Panc1 (cell line): ENCODE measurements around the gene RABEPK. TPM values are rescaled to one million over a fixed set of nuclear protein-coding genes. Genes with fewer than 3 reads are reported as not detected.

Experiments
- ATAC-seq: fragments of 200-7000 bp; cut with Tn5 transposase; 2 replicates; pipeline ENCODE4 v1.9.1; 2020; ENCODE audit warnings: mild to moderate bottlenecking, moderate library complexity
- BruUV-seq: library from RNA; stranded (reverse); fragments of 400-500 nt; replicated peaks from 2 replicates; lab custom pipeline; 2021; lab: Mats Ljungman, UMichigan
- CTCF ChIA-PET: fragments of 300-600 bp; sonication (Branson Sonifier 250); formaldehyde crosslinking; loops from one replicate; lab custom pipeline; 2022; ENCODE audit warnings: antibody characterized with exemption; lab: Charles Lee
- POLR2A ChIA-PET: fragments of 300-600 bp; sonication (Branson Sonifier 250); formaldehyde crosslinking; loops from one replicate; lab custom pipeline; 2022; ENCODE audit warnings: antibody characterized with exemption; lab: Charles Lee
- DNase-seq: peaks from one replicate; pipeline ENCODE4 v3.0.0-alpha.2; 2010; ENCODE audit warnings: low read depth, low spot score
- H3K27ac ChIP-seq: 2 replicates; pipeline ENCODE4 v1.5.1; 2011; ENCODE audit warnings: mild to moderate bottlenecking, low read length, inconsistent platforms
- H3K27me3 ChIP-seq: fragments of 200-500 bp; sonication (Bioruptor generic); 2 replicates; pipeline ENCODE4 v1.6.0; 2014; ENCODE audit warnings: low read length, inconsistent platforms; ENCODE audit not compliant: control insufficient read depth, insufficient read depth
- H3K36me3 ChIP-seq: fragments of 200-500 bp; sonication (Bioruptor generic); 2 replicates; pipeline ENCODE4 v1.5.1; 2014; ENCODE audit warnings: inconsistent platforms, mild to moderate bottlenecking, low read length, moderate library complexity; ENCODE audit not compliant: control insufficient read depth, insufficient read depth
- H3K4me1 ChIP-seq: 2 replicates; pipeline ENCODE4 v1.5.1; 2011; ENCODE audit warnings: inconsistent platforms, mild to moderate bottlenecking, low read length, moderate library complexity; ENCODE audit not compliant: control insufficient read depth, insufficient read depth
- H3K4me3 ChIP-seq, 2 experiments: 2 replicates each; pipeline ENCODE4 v1.5.1; 2011 to 2012; ENCODE audit warnings: low read depth in 2 of 2, low read length in 2 of 2, mild to moderate bottlenecking in 2 of 2, inconsistent platforms in 1 of 2, moderate library complexity in 1 of 2
- H3K9me3 ChIP-seq: fragments of 200-500 bp; sonication (Bioruptor generic); 2 replicates; pipeline ENCODE4 v1.5.1; 2014; ENCODE audit warnings: low read depth, mild to moderate bottlenecking, inconsistent platforms, low read length, moderate library complexity; ENCODE audit not compliant: control insufficient read depth, insufficient read depth
- CTCF ChIP-seq: fragments of 450-650 bp; IDR thresholded peaks from 2 replicates; pipeline ENCODE4 v1.5.1; 2017; ENCODE audit warnings: mild to moderate bottlenecking
- POLR2AphosphoS5 ChIP-seq: IDR thresholded peaks from 2 replicates; pipeline ENCODE4 v1.6.1; 2012; ENCODE audit warnings: mild to moderate bottlenecking, low read depth, low read length, moderate library complexity
- SIN3A ChIP-seq: IDR thresholded peaks from 2 replicates; pipeline ENCODE4 v1.6.1; 2012; ENCODE audit warnings: low read depth, mild to moderate bottlenecking, low read length, moderate library complexity, borderline replicate concordance; ENCODE audit not compliant: insufficient read depth
- TCF7L2 ChIP-seq: IDR thresholded peaks from 2 replicates; pipeline ENCODE4 v1.6.1; 2011; ENCODE audit warnings: mild to moderate bottlenecking, low read depth, low read length, inconsistent platforms
- in situ Hi-C: cut with HindIII; loops from 2 replicates; pipeline ENCODE4 v1.10.0; 2016; ENCODE audit warnings: low sequenced_read_pairs, low pct_unique_long_range_greater_than_20kb
- intact Hi-C: fragments of 100-400 bp; cut with micrococcal nuclease; formaldehyde crosslinking; loops from one replicate; pipeline ENCODE4 v1.10.0; 2022; ENCODE audit not compliant: unreplicated experiment
- total RNA-seq: library from RNA; stranded (reverse); gene quantifications from one replicate; pipeline ENCODE4 v1.2.1, GENCODE V29; 2021; ENCODE audit not compliant: unreplicated experiment
- TF ChIP-seq, protein P1 (sequence below), 2 experiments: IDR thresholded peaks; 2 replicates each; pipeline ENCODE4 v1.6.1; 2011 to 2012; ENCODE audit warnings: low read depth in 2 of 2, control low read depth in 1 of 2, low read length in 1 of 2, mild to moderate bottlenecking in 1 of 2, moderate library complexity in 1 of 2; ENCODE audit not compliant: insufficient read depth in 1 of 2

RABEPK gene
- total RNA-seq, 1 experiment from 2014 or later, result 33.9 TPM

DNA sequence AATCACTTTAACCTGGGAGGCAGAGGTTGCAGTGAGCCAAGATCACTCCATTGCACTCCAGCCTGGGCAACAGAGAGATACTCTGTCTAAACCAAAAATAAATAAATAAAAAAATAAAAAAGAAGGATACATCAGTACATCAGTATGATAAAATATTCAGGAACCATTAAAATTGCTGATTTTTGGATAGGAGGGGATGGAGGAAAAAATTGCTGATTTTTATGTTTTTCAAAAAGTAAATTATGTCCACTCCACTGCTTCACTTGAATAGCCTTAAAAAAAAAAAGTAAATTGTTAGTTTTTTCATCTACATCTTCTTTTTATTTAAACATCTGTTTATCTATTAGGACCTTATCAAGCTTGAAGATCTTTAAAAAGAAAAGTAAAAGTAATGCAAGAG is 53.9 kb downstream of the RABEPK start:
- no peaks in the 10 kb centered on the region for H3K27me3 ChIP-seq
- ChIA-PET CTCF (no interaction called here), POLR2A (interaction anchor here (0.7 kb wide), 1 partner anchor 95 kb away, joined by 9 read pairs; no protein-coding TSS in a partner anchor)
- intact Hi-C loops (no loop called here), in situ Hi-C loops (no loop called here)
- TF ChIP-seq POLR2AphosphoS5 (no peak), CTCF (no peak), SIN3A (no peak), TCF7L2 (no peak)
- TF ChIP-seq, protein P1, sequence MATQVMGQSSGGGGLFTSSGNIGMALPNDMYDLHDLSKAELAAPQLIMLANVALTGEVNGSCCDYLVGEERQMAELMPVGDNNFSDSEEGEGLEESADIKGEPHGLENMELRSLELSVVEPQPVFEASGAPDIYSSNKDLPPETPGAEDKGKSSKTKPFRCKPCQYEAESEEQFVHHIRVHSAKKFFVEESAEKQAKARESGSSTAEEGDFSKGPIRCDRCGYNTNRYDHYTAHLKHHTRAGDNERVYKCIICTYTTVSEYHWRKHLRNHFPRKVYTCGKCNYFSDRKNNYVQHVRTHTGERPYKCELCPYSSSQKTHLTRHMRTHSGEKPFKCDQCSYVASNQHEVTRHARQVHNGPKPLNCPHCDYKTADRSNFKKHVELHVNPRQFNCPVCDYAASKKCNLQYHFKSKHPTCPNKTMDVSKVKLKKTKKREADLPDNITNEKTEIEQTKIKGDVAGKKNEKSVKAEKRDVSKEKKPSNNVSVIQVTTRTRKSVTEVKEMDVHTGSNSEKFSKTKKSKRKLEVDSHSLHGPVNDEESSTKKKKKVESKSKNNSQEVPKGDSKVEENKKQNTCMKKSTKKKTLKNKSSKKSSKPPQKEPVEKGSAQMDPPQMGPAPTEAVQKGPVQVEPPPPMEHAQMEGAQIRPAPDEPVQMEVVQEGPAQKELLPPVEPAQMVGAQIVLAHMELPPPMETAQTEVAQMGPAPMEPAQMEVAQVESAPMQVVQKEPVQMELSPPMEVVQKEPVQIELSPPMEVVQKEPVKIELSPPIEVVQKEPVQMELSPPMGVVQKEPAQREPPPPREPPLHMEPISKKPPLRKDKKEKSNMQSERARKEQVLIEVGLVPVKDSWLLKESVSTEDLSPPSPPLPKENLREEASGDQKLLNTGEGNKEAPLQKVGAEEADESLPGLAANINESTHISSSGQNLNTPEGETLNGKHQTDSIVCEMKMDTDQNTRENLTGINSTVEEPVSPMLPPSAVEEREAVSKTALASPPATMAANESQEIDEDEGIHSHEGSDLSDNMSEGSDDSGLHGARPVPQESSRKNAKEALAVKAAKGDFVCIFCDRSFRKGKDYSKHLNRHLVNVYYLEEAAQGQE (IDR thresholded peaks at IDR 0.05; ENCODE audit: insufficient read depth in 1 of 2, low read depth in 2 of 2, low read length in 1 of 2), result no peak
- no TSS peak for BruUV-seq
- H3K4me3 ChIP-seq, result no peak overlapping the region
- H3K4me1 ChIP-seq, result peaks cover 9% of the 10 kb centered on the region
- DNase-seq (no peak), ATAC-seq (no peak)
- H3K27ac ChIP-seq, result no peak overlapping the region
- no peaks in the 10 kb centered on the region for H3K36me3 ChIP-seq
- H3K9me3 ChIP-seq, result no peaks in the 10 kb centered on the region

GRCh38 chr9:125255781-125256391 is 55.5 kb downstream of the RABEPK start:
- intact Hi-C loops, result loop anchor here (5.0 kb wide), 1 partner anchor 116 kb away; no protein-coding TSS in a partner anchor
- DNase-seq (no peak), ATAC-seq (peak; percentile 88)
- TF ChIP-seq POLR2AphosphoS5, result no peak
- TF ChIP-seq CTCF, result peak; percentile 2; the same call in 1 of the 2 replicates
- Histone ChIP-seq H3K9me3 (no peaks in the 10 kb centered on the region), H3K36me3 (no peaks in the 10 kb centered on the region), H3K4me1 (peaks cover 11% of the 10 kb centered on the region), H3K4me3 (no peak overlapping the region), H3K27ac (no peak overlapping the region), H3K27me3 (no peaks in the 10 kb centered on the region)
- POLR2A ChIA-PET, result no interaction called here
- no TSS peak for BruUV-seq
- CTCF ChIA-PET, result interaction anchor here (0.6 to 0.7 kb wide), 2 partner anchors 59 to 106 kb away, joined by 5 to 8 read pairs; no protein-coding TSS in a partner anchor
- in situ Hi-C loops, result no loop called here
